NCI-H187 (cell line): ENCODE measurements around the gene SEPSECS.

Source experiments
- DNase-seq, 2 experiments: peaks; one replicate each; lab custom pipeline; 2025; lab: John Stamatoyannopoulos, UW

Gene SEPSECS

GRCh38 chr4:25081866-25082471 is 78.3 kb downstream of the SEPSECS start:
- DNase-seq: no peak

GRCh38 chr4:25080571-25080970 is 79.7 kb downstream of the SEPSECS start:
- no peak for DNase-seq

GRCh38 chr4:25078523-25078922 is 81.7 kb downstream of the SEPSECS start:
- DNase-seq: no peak

- no peak for DNase-seq
Observed at GRCh38 chr4:25076625-25077398, 83.4 kb downstream of the SEPSECS start.

- peak; percentile 25 to 72 for DNase-seq
Observed at GRCh38 chr4:25075851-25076250, 84.4 kb downstream of the SEPSECS start.

- DNase-seq: no peak
Observed at GRCh38 chr4:25075129-25075528, 85.1 kb downstream of the SEPSECS start.

GRCh38 chr4:25070545-25070944 is 89.7 kb downstream of the SEPSECS start:
- no peak for DNase-seq
